HG02938 (cell line): ENCODE measurements around the gene UST.

Experiments used
- ATAC-seq: cut with Tn5 transposase; IDR thresholded peaks from one replicate; pipeline ENCODE4 v1.9.1; 2021; ENCODE audit warnings: mild to moderate bottlenecking, moderate library complexity; ENCODE audit not compliant: unreplicated experiment

UST gene

DNA sequence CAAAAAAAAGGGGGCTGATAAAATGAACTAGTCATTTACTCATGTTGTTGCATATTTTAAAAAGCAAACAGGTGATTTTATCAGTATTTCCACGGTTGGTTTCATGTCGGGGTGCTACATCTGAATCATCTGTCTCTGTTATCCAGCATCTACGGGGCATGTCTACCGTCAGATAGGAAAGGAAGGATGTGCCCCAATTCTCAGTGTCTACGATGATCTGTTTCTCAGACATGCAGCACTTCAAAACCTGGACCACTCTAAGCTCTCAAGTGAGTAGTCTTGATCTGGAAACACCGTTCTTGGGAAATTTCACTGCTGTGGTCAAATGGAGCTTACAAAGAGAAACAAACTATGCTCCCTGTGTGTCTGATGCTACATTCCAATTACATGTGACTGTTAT, 330.4 kb downstream of the UST start:
- ATAC-seq, result no peak

DNA sequence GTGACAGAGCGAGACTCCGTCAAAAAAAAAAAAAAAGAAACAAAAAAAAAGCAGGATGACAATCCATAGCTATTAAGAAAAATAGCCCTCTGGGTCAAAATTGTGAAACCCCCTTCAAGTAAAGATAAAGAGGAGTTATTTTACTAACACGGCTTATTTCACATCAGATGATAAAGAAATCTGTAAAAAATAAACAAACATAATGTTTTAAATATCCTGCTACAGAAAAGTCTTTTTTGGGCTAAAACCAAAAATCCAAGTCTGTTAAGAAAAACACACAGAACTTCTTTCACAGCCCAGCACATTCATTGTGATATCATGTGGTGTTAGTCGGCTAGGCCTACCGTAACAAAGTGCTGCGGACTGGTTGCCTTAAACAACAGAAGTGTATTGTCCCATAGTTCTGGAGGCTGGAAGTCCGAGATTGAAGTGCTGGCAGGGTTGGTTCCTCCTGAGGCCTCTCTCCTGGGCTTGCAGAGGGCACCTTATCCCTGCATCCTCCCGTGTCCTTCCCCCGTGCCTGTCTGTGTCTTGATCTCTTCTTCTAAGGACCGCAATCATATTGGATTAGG, 331.5 kb downstream of the UST start:
- ATAC-seq, result no peak

DNA sequence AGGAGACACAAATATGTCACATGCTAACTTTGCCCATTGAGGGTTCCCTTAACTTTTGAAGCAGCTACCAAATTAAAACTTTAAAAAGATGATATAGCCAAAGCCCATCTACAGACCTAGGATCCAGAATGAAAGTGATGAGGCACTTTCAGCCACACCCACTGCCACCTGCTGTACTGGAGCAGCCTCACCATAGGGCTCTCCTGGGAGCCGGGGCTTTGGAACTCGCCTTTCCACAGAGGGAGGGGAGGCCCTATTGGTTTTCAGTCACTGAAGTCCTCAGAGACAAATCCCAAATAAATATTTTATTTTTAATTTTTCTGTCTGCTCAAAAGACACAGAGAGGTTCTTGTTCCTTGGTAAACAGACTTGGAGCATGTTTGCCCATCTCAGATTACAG, 332.6 kb downstream of the UST start:
- ATAC-seq, result no peak

DNA sequence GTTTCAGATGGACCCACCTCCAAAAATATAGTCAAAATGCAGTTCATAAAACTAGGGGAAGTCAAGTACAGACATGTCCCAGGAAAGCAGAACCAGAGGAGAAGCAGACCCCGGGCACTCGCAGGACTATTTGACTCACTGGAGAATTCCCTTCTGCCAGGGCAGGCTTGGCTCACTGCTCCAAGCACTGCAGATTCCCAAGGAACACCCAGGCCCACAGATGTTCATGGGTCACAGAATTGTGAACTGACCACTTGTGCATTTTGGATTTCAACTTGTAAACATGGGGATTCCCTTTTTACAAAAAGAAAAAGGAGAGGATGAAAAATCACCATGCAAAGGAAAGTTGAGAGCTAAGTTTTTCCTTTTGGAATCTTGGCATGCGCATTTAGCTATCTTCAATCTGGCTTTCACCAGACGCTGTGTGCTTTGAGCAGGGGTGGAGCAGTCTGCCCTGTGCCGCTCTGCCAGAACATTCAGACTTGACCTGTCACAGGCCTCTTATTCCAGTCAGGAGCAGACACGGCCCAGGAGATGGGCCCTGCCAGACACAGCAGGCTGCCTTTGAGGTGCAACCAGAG, 333.2 kb downstream of the UST start:
- ATAC-seq, result no peak

DNA sequence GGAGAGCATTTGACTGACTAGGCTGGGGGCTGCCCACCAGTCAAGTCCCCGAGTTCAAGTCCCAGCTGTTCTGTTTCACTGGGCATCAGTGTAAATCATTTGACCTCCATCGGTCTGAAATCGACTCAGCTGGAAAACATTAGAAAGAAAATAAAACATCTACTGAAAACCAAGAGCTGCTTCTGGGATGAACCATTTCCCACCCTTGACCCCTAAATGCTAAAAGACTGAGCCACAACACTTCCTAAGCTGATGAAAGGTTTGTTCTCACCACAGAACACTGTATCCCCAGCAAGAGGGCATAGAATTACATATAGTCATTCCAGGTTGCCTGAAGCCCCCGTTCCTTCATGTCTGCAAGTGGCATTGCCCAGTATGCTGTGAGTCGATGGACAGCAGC, 333.7 kb downstream of the UST start:
- no peak for ATAC-seq

DNA sequence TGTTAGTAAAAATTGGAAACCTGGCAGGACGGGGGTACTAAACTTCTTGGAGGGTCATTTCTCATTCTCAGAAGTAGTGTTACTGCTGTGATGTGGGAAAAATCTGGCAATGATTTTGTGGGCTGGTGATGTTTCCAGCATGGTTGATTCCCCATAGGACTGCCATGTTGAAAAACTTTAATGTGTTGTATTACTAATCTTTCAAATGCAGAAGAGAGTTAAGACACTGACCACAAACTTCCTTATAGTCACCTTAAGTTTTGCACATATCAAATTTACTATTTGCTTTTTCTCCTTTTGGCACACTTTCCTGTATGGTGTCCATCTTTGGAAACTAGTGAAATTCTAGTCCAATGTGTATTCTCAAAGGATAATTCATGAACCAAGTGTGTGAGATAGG, 334.5 kb downstream of the UST start:
- ATAC-seq, result no peak

DNA sequence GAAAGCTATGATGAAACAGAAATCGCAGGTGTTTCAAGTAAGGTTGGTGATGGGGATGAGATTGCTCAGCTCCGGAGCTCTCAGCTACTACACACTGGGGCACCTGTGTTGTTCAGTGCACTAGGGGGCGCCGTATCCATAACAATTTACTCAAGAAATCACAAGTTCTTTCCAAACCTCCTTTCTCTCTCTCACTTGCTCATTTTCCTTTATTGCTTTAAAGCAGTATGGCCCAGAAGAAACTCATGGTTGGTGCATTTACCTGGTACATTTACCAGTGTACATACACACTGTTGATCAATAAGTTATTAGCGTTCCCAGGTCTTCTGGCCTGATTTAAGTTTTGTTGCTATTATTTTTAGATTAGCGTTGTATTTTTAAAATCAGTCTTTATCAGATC, 335.5 kb downstream of the UST start:
- no peak for ATAC-seq

DNA sequence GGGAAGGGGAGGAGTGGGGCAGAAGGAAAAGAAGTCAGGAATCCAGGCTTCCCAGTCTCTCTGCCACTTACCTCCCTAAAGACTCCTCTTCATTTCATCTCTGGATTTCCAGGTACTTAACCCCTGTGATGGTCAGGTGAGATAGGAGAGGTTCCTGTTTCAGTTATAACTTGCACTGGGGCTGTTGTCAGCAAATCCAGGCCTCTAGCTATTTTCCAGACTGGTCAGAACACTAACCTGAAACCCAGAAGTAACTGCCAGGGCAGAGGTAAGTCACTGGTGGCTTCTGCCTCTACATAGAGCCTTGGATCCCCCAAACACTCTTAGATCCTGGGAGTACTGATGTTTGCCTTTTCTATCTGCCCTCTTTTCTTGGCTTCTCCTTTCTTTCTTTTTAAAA, 337.2 kb downstream of the UST start:
- ATAC-seq, result no peak

DNA sequence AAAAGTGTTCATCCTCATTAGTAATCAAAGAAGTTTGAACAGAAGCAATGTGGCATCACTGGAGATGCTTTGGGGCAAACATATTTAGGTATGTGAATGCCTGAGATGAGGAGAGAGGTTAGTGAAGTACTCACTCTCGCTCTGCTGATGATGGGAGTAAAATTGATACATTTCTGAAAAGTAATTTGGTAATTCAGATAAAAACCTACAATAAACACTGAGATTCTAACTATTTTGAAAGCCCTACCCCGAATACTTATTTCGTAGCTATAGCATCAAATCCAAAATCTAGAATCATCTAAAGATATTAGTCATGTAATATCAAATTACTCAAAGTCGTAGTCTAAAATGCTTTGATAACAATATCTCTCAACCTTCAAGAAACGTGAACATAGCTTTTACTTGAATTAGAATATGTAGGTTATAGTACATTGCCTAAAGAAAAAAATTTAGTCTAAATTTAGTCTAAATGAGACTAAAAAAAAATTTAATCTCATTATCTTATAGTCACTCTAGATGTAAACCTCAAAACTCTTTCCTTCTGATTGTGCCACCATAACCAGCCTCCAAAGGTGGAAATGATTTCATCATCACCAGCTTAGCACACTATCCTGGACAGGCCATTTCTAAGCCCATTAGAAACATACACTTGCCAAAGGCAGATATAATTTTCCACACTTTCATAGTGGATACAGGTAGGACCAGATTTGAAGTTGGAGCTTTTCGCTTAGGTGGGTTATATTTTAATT, 338.2 kb downstream of the UST start:
- ATAC-seq, result no peak

DNA sequence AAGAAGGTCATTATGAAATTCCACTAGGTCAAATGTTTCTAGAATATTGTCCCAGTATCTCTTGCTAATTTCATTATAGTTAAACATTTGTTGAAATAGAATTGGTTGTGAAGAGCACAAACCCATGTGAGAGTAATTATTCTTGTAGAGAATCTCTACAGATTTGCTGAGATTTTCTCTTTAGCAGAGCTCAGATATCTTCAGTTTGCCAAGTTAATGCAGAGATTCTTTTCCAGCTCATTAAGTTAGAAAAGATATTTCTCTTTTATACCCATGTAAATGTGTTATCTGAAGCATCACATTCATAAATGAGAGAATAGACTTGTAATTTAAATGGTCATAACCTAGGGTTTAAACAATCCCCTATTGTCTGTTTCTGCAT, 338.7 kb downstream of the UST start:
- ATAC-seq, result no peak

DNA sequence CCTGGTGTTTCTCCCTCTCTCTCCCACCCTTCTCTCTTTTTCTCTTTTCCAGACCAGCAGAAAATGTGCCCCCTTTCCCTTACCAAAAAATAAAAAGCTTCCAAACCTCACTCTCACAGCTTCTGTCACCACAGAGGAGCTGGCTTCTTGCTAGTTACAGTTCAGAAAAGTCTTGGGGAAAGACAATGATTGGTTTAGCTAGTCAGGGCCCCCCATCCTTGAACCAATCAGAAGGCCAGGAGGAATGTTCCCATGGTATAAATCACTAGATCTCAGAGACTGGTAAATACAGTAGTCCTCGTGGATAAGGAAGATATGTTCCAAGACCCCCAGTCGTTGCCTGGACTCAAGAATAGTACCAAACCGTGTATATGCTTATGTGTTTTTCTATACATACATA, 339.5 kb downstream of the UST start:
- no peak for ATAC-seq

DNA sequence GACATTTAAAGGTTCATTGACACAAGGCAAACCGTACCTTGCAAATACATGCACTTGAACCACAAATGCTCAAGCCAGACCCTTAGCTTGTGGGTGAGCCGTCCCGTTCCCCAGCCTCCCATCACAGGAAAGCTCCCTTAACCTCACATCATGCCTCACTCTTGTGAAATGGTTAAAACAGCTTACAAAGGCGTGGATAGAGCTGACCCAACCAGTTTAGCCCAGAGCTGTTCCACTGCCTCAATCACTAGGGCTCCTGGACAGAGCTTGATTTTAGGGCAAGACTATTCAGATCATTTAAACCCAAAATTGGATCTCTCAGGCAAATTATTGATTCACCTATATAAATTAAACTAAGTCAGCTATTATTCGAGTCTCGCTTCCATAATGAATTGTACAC, 341.1 kb downstream of the UST start:
- no peak for ATAC-seq

DNA sequence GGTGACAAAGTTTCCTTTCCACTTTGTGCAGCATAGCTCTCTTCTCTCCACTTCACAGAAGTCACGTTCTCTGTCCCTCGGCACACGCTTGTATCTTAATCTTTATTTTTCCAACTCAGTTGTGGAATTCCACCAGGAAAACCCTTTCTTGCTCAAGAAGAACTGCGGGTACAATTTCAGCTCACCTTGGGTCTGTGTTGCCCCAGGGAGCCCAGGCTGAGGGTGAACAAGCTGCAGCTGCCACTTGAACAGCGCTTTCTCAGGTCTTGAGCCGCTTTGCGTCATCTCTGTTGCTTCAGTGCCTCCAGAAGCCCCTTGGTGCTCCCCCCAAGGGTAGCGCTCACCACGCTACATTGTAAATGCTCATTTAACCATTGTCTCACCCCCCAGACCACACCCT, 341.5 kb downstream of the UST start:
- ATAC-seq, result no peak

DNA sequence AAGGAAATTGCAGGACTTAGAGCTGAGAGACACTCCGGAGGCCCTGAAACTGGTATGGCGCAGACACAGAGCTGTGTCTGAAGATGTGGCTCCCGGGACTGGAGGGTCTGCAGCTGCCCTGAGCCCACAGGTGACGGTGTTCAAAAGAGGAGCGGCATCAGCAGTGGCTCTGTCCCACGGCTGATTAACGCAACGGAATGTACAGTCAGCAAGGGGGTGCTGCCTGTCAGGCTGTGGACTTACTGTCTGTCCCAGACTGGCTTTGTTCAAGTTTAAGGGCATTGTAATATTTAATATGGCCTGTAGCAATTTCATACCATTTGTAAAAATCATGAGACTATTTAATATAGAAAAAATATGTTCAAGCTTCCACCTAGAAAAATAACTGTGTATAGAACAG, 342.7 kb downstream of the UST start:
- ATAC-seq, result no peak

DNA sequence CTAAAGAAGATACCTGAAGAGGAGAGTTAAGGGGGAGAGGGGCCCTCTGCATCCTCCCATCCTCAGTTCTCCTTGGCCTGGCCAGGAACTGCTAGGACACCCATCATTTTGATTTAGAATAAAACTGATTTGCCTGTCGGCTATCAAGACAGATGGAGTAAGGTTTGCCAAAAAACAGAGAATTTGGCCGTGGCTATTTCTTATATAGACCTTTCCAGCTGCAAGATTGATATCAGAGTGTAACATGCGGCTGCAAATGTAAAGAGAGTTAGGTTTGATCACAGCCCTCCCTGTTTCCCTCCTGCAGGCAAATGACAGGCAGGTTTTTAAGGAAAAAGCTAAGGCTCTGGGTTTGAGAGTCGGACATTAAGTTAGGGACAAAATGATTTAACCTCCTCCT, 344.1 kb downstream of the UST start:
- no peak for ATAC-seq

DNA sequence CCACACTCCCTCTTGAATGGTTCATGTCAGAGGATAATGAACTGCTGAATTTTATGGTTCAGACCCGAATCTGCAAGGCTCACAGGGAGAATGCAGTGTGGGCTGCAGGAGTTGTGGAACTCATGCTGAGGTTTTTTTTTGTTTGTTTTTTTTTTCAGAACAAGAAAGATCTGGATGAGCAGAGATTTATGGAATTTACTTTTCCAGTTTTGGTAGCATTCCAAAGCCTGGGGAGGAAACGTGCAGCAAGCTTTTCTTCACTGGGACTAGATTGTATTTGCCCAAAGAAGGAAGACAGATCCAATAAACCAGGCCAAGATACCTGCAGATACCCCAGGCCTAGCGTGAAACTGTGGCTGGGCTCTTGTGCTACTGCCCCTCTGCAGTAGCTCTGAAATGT, 346.8 kb downstream of the UST start:
- no peak for ATAC-seq

DNA sequence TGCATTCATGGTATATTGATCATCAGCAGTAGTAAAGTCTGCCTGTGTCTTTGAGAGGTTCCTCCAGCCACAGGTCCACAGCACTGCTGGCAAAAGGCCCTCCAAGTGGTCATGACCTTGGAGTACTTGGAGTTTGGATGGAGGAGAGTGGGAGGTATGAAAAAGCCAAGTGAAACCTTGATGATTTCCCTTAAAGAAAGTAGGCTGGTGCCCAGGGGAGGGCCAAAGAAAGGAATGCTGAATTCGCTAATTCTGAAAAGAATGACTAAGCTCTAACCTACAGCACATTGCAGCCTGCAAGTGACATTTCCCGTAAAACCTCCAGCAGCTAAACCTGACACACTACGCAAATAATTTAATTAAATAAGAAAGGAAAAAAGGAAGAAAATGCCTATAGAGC, 347.3 kb downstream of the UST start:
- no peak for ATAC-seq

DNA sequence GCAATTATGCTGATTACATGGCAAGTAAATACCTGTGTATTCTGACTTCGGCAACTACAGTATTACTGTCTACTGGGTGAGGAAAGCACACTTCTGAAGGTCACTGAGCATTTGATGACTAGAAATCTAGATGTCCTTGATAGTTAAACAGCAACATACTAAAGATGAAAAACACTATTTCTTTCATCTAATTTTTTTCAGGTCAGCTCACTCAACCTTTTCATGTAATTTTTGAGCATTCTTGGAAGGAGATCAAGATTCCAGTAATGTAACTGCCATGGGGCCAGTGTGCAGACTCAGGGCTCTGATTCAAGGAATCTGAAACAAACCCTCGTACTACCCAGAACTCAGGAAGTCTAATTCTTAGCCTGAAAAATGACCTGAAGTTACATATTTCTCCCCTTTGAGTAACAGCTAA, 348.1 kb downstream of the UST start:
- ATAC-seq, result no peak

DNA sequence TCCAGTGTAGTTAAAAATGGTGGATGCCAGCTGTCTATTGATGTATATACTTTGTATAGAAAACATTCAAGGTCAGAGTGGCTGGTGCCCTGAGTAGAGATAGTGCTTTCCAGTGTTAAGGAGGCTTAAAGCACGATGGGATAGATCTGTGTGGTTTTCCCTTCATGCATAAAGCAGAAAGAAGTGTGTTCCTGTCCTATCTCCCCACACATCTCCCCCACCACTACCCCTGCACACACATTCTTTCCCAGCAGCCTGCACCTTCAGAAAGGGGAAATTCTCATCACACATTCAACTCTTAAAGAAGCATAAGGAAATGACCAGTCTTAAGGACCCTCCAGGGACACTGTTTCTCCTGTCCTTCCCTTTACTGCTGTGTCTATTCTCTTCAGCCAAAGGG, 349.0 kb downstream of the UST start:
- no peak for ATAC-seq

DNA sequence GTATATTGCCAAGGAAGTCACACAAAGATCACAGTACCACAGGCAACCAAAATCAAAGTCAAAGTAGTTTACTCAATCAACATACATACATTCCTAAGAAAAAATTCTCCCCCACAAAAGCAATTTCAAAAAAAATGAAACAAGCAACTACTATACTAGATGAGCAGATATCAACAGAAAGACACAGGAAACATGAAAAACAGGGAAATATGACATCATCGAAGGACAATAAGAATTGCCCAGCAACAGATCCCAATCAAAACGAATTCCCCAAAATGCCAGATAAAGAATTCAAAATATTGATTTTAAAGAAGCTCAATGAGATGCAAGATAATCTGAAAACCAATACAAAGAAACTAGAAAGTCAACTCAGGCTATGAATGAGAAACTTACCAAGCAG, 351.0 kb downstream of the UST start:
- ATAC-seq, result no peak

DNA sequence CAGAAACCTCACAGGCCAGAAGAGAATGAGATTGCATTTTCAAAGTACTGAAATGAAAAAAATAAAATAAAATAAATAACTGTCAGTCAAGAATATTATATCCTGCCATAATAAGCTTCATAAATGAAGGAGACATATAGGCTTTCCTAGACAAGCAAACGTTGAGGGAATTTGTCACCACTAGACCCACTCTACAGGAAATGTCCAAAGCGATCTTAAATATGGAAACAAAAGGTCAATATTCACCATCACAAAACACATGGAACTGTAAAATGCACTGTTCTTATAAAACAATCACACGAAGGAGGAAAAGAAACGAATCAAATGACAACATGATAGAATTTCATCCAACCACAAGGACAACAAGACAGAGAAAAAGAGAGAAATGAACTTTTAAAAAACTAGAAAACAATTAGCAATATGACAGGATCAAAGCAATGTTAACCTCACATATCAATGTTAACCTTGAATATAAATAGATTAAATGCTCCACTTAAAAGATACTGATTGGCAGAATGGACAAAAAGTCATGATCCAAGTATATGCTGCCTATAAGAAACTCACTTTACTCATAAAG, 352.0 kb downstream of the UST start:
- no peak for ATAC-seq

DNA sequence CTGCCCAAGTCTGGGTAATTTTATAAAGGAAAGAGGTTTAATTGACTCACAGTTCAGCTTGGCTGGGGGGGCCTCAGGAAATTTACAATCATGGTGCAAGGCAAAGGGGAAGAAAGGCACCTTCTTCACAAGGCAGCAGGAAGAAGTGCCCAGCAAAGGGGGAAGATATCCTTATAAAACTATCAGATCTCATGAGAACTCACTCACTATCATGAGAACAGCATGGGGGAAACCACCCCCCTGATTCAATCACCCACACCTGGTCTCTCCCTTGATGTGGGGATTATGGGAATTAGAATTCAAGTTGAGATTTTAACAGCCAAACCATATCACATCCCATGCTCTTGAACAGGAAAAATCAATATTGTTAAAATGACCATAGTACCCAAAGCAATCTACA, 355.5 kb downstream of the UST start:
- no peak for ATAC-seq
